ENCODE measurements around the gene IFITM5.

GRCh38 chr11:312092-312816, 12.9 kb upstream of the IFITM5 start:
- TF ChIP-seq CTCF (IDR thresholded peaks at IDR 0.05) (no peak), POLR2A (IDR thresholded peaks at IDR 0.05) (no peak)

Measured in prostate gland (tissue), 2 donors.